H9 (cell line): Measurements from ENCODE around the gene NEK7. TPM values are rescaled to one million over a fixed set of nuclear protein-coding genes. Genes with fewer than 3 reads are reported as not detected.

Experiments used
- DNase-seq: peaks from one replicate; pipeline ENCODE4 v3.0.0-alpha.2; 2017
- H2AFZ ChIP-seq: one replicate; pipeline ENCODE4 v1.6.1; 2013; ENCODE audit warnings: mild to moderate bottlenecking, low read length, control low read depth, moderate library complexity
- H2AK5ac ChIP-seq: 2 replicates; pipeline ENCODE4 v1.6.1; 2013; ENCODE audit warnings: low read length, control low read depth, mixed read lengths; ENCODE audit not compliant: insufficient read length
- H2BK120ac ChIP-seq: one replicate; pipeline ENCODE4 v1.6.1; 2013; ENCODE audit warnings: low read depth, mild to moderate bottlenecking, low read length, control low read depth, inconsistent platforms; ENCODE audit not compliant: poor library complexity, severe bottlenecking
- H2BK12ac ChIP-seq: 2 replicates; pipeline ENCODE4 v1.6.1; 2013; ENCODE audit warnings: low read length, control low read depth, mixed read lengths, low read depth; ENCODE audit not compliant: insufficient read length
- H2BK15ac ChIP-seq: 2 replicates; pipeline ENCODE4 v1.6.1; 2013; ENCODE audit warnings: low read depth, low read length, control low read depth
- H2BK20ac ChIP-seq: one replicate; pipeline ENCODE4 v1.6.1; 2013; ENCODE audit warnings: low read depth, mild to moderate bottlenecking, low read length, control low read depth, inconsistent platforms; ENCODE audit not compliant: poor library complexity, severe bottlenecking
- H2BK5ac ChIP-seq: 2 replicates; pipeline ENCODE4 v1.6.1; 2013; ENCODE audit warnings: low read length, control low read depth, mixed read lengths; ENCODE audit not compliant: insufficient read length
- H3K14ac ChIP-seq: 2 replicates; pipeline ENCODE4 v1.6.1; 2013; ENCODE audit warnings: low read length, control low read depth; ENCODE audit not compliant: insufficient read depth
- H3K18ac ChIP-seq: 2 replicates; pipeline ENCODE4 v1.6.1; 2013; ENCODE audit warnings: low read depth, mild to moderate bottlenecking, mixed read lengths, low read length, control low read depth; ENCODE audit not compliant: insufficient read length
- H3K23ac ChIP-seq: 2 replicates; pipeline ENCODE4 v1.6.1; 2013; ENCODE audit warnings: low read length, control low read depth, mixed read lengths, low read depth; ENCODE audit not compliant: insufficient read length
- H3K23me2 ChIP-seq: 2 replicates; pipeline ENCODE4 v1.6.1; 2013; ENCODE audit warnings: low read depth, mild to moderate bottlenecking, mixed read lengths, low read length, control low read depth; ENCODE audit not compliant: insufficient read length, poor library complexity, severe bottlenecking
- H3K27ac ChIP-seq: 2 replicates; pipeline ENCODE4 v1.5.1; 2013; ENCODE audit warnings: low read length, control low read depth, mixed read lengths, low read depth; ENCODE audit not compliant: insufficient read length
- H3K27me3 ChIP-seq: 2 replicates; pipeline ENCODE4 v1.6.1; 2013; ENCODE audit warnings: low read length, control low read depth, inconsistent platforms; ENCODE audit not compliant: insufficient read depth
- H3K4ac ChIP-seq: 2 replicates; pipeline ENCODE4 v1.6.1; 2013; ENCODE audit warnings: low read depth, mild to moderate bottlenecking, control low read depth, inconsistent platforms, low read length, moderate library complexity
- H3K4me1 ChIP-seq: 2 replicates; pipeline ENCODE4 v1.6.1; 2013; ENCODE audit warnings: low read length, control low read depth, inconsistent platforms; ENCODE audit not compliant: insufficient read depth
- H3K4me2 ChIP-seq: 2 replicates; pipeline ENCODE4 v1.6.1; 2013; ENCODE audit warnings: low read length, control low read depth, mixed read lengths; ENCODE audit not compliant: insufficient read length, insufficient read depth
- H3K56ac ChIP-seq: 2 replicates; pipeline ENCODE4 v1.6.1; 2013; ENCODE audit warnings: low read depth, mild to moderate bottlenecking, mixed read lengths, low read length, control low read depth; ENCODE audit not compliant: insufficient read length
- H3K79me1 ChIP-seq: 2 replicates; pipeline ENCODE4 v1.6.1; 2013; ENCODE audit warnings: low read depth, mild to moderate bottlenecking, moderate library complexity, low read length, control low read depth, inconsistent platforms; ENCODE audit not compliant: insufficient read depth, poor library complexity, severe bottlenecking
- H3K79me2 ChIP-seq: 2 replicates; pipeline ENCODE4 v1.6.1; 2013; ENCODE audit warnings: low read length, control low read depth, inconsistent platforms; ENCODE audit not compliant: insufficient read depth
- H3K9ac ChIP-seq: 2 replicates; pipeline ENCODE4 v1.6.1; 2013; ENCODE audit warnings: low read length, control low read depth, mixed read lengths; ENCODE audit not compliant: insufficient read length; ENCODE audit errors: extremely low read depth
- H3K9me3 ChIP-seq: one replicate; pipeline ENCODE4 v1.6.1; 2013; ENCODE audit warnings: low read depth, low read length, inconsistent platforms; ENCODE audit not compliant: control insufficient read depth
- H3T11ph ChIP-seq: one replicate; pipeline ENCODE4 v1.6.1; 2013; ENCODE audit warnings: mild to moderate bottlenecking, low read length, control low read depth, inconsistent platforms
- H4K20me1 ChIP-seq: one replicate; pipeline ENCODE4 v1.6.1; 2013; ENCODE audit not compliant: control insufficient read depth, insufficient read length, insufficient read depth
- H4K5ac ChIP-seq: 2 replicates; pipeline ENCODE4 v1.6.1; 2013; ENCODE audit warnings: low read depth, mild to moderate bottlenecking, mixed read lengths, low read length, control low read depth; ENCODE audit not compliant: insufficient read length
- H4K8ac ChIP-seq: replicated peaks from 2 replicates; pipeline ENCODE4 v1.6.1; 2013; ENCODE audit warnings: low read length, control low read depth, mixed read lengths, low read depth; ENCODE audit not compliant: insufficient read length
- H4K91ac ChIP-seq: 2 replicates; pipeline ENCODE4 v1.6.1; 2013; ENCODE audit warnings: low read depth, mild to moderate bottlenecking, moderate library complexity, mixed read lengths, low read length, control low read depth; ENCODE audit not compliant: insufficient read length
- H3K27ac Mint-ChIP-seq, 3 experiments: 2 replicates in 2 of 3; 3 replicates in 1 of 3; pipeline ENCODE4 v1.8.0; 2020 to 2021; ENCODE audit warnings: mixed read lengths in 3 of 3, mild to moderate bottlenecking in 1 of 3, moderate library complexity in 1 of 3
- H3K27me3 Mint-ChIP-seq: 2 replicates; pipeline ENCODE4 v1.8.0; 2021; ENCODE audit warnings: low read depth, mild to moderate bottlenecking, moderate library complexity, mixed read lengths
- H3K36me3 Mint-ChIP-seq, 3 experiments: 2 replicates in 2 of 3; 3 replicates in 1 of 3; pipeline ENCODE4 v1.8.0; 2020 to 2021; ENCODE audit warnings: low read depth in 3 of 3, mixed read lengths in 3 of 3; ENCODE audit not compliant: insufficient read depth in 1 of 3
- H3K4me1 Mint-ChIP-seq, 2 experiments: 2 replicates each; pipeline ENCODE4 v1.8.0; 2020; ENCODE audit warnings: mixed read lengths in 2 of 2
- H3K4me3 Mint-ChIP-seq, 2 experiments: 2 replicates in 1 of 2; 3 replicates in 1 of 2; pipeline ENCODE4 v1.8.0; 2020 to 2021; ENCODE audit warnings: mild to moderate bottlenecking in 2 of 2, mixed read lengths in 2 of 2, moderate library complexity in 1 of 2
- H3K9me3 Mint-ChIP-seq, 2 experiments: 2 replicates in 1 of 2; 3 replicates in 1 of 2; pipeline ENCODE4 v1.8.0; 2020; ENCODE audit warnings: mild to moderate bottlenecking in 2 of 2, mixed read lengths in 2 of 2, moderate library complexity in 1 of 2
- WGBS: extraction: QIAGEN DNeasy Blood & Tissue Kit; methylation state at CpG from one replicate; pipeline ENCODE4 v1.1.7; 2013; ENCODE audit warnings: missing lambda C conversion rate, low lambda C conversion rate, mixed read lengths; ENCODE audit not compliant: insufficient read length; ENCODE audit errors: extremely low coverage; 5-methylcytosine and 5-hydroxymethylcytosine counted together
- total RNA-seq: library from RNA; stranded (reverse); gene quantifications from 2 replicates; pipeline ENCODE4 v1.2.1, GENCODE V29; 2021
- TF ChIP-seq, protein P1 (sequence below): fragments of 200-600 bp; sonication (generic); conservative IDR thresholded peaks from 3 replicates; pipeline ENCODE4 v1.8.0; 2021; ENCODE audit warnings: antibody characterized with exemption, mild to moderate bottlenecking

NEK7 gene
- total RNA-seq, 1 experiment from 2014 or later, result 9.6 TPM

GRCh38 chr1:198232378-198232777 lies 75.6 kb downstream of the NEK7 start:
- H3K4me1 Mint-ChIP-seq, result peaks cover 26 to 35% of the 10 kb centered on the region in 2 experiments
- peak overlapping the region in 2 of 3 experiments; percentile 72 to 90; a peak in 4 of 7 replicates for H3K27ac Mint-ChIP-seq
- Histone ChIP-seq H4K5ac (no peak overlapping the region), H3K4me2 (no peak overlapping the region), H4K8ac (no peak overlapping the region), H3K79me2 (no peaks in the 10 kb centered on the region; the same call in 1 of the 2 replicates), H3K4ac (no peak overlapping the region), H4K20me1 (no peaks in the 10 kb centered on the region), H3K79me1 (no peaks in the 10 kb centered on the region), H2AFZ (no peak overlapping the region), H2BK12ac (no peak overlapping the region), H3K27me3 (no peaks in the 10 kb centered on the region), H3K14ac (no peak overlapping the region), H3K9me3 (no peaks in the 10 kb centered on the region), H2AK5ac (no peak overlapping the region), H3K23ac (no peak overlapping the region), H4K91ac (no peak overlapping the region), H2BK120ac (no peak overlapping the region), H3K9ac (no peak overlapping the region), H2BK5ac (no peak overlapping the region), H2BK15ac (no peak overlapping the region), H3K27ac (no peak overlapping the region), H3K4me1 (peaks cover 3% of the 10 kb centered on the region; the same call in 1 of the 2 replicates), H2BK20ac (no peak overlapping the region), H3T11ph (no peak overlapping the region), H3K18ac (no peak overlapping the region), H3K56ac (no peak overlapping the region), H3K23me2 (no peaks in the 10 kb centered on the region)
- H3K27me3 Mint-ChIP-seq, result no peaks in the 10 kb centered on the region
- no peaks in the 10 kb centered on the region for H3K9me3 Mint-ChIP-seq
- H3K4me3 Mint-ChIP-seq, result no peak overlapping the region
- DNase-seq, result no peak
- peaks cover 0 to 2% (median 0%) of the 10 kb centered on the region in 3 experiments; a peak in 2 of 7 replicates for H3K36me3 Mint-ChIP-seq
- TF ChIP-seq, protein P1, sequence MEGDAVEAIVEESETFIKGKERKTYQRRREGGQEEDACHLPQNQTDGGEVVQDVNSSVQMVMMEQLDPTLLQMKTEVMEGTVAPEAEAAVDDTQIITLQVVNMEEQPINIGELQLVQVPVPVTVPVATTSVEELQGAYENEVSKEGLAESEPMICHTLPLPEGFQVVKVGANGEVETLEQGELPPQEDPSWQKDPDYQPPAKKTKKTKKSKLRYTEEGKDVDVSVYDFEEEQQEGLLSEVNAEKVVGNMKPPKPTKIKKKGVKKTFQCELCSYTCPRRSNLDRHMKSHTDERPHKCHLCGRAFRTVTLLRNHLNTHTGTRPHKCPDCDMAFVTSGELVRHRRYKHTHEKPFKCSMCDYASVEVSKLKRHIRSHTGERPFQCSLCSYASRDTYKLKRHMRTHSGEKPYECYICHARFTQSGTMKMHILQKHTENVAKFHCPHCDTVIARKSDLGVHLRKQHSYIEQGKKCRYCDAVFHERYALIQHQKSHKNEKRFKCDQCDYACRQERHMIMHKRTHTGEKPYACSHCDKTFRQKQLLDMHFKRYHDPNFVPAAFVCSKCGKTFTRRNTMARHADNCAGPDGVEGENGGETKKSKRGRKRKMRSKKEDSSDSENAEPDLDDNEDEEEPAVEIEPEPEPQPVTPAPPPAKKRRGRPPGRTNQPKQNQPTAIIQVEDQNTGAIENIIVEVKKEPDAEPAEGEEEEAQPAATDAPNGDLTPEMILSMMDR, result no peak
- WGBS, result no CpG with 5 or more reads among the region's 1 CpG
